ENCODE data around the gene ZNF500.

The ZNF500 gene

GRCh38 chr16:4718466-4718865, 48.5 kb downstream of the ZNF500 start:
- peak overlapping the region; percentile 63 for H3K27ac ChIP-seq (ENCODE audit: low read depth, low read length)
- no peak overlapping the region for H3K9ac ChIP-seq (ENCODE audit: low read depth, low read length)
- H3K4me3 ChIP-seq (ENCODE audit: low read depth, low read length), result no peak overlapping the region

DNA sequence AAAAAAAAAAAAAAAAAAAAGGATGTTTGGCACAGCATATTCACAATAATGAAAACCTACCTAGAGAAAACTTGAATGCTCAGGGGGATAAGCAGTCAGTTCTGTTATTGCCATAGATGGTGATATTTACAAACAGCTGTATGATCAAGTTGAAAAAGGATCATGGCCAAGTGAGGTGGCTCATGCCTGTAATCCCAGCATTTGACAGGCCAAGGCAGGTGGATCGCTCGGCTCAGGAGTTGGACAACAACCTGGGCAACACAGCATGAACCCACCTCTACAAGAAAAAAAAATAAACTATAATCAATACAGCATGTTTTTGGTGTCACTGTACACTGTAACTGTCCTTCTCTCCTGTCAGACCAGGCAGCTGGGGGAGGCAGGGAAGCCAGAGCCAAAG, 52.0 kb downstream of the ZNF500 start:
- H3K36me3 ChIP-seq (ENCODE audit: control insufficient read depth, insufficient read depth, low read length), result peaks cover 42% of the 10 kb centered on the region

More at GRCh38 chr16:4718466-4718865, 48.5 kb downstream of the ZNF500 start:
- Histone ChIP-seq H3K9me3 (ENCODE audit: control insufficient read depth, insufficient read depth, low read length) (no peaks in the 10 kb centered on the region), H3K4me1 (ENCODE audit: control insufficient read depth, insufficient read depth, low read length) (peaks cover 20% of the 10 kb centered on the region), H3K27me3 (ENCODE audit: control insufficient read depth, insufficient read depth, low read length) (no peaks in the 10 kb centered on the region), H3K36me3 (ENCODE audit: control insufficient read depth, insufficient read depth, low read length) (peaks cover 28% of the 10 kb centered on the region)

DNA sequence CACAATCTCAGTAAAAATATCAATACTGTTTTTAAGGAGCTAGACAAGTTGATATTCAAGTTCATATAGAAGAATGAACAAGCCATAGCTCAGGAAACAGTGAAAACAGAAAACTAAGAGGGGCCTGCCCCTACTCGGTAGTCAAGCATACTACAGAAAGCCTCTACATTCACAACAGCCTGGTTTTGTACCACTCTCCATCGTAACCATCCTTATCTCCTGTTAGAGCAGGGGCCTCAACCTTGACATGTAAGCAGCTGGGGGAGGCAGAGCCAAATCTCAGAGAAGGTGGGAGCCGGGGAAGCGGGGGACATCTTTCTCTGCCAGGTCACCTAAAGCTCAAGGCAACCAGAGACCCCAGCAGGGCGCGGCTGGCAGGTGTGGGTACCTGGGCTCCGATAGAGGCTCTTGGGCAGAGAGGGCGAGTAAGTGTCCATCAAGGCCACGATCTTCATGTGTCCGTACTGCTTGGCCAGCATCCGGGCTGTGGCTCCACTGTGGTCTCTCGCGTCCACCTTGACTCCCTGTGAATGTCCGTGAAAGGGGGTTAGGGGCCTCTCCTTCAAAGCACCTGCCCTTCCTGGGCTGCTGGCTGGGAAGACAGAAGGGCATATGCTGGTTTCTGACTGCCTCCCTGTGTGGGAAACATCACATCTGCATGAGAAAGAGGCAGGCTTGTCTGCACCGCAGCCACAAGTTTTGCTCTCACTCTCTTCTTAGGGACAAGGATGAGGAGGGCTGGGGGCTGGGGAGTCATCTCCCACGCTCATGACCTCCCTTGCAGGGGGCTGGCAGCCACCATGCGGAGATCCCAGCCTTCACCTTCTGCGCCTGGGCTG, 53.1 kb downstream of the ZNF500 start:
- Histone ChIP-seq H3K9ac (ENCODE audit: low read depth, low read length) (no peak overlapping the region), H3K27ac (ENCODE audit: low read depth, low read length) (peak overlapping the region; percentile 76), H3K27me3 (ENCODE audit: control insufficient read depth, insufficient read depth, low read length) (no peaks in the 10 kb centered on the region), H3K36me3 (ENCODE audit: control insufficient read depth, insufficient read depth, low read length) (peaks cover 49% of the 10 kb centered on the region), H3K4me1 (ENCODE audit: control insufficient read depth, insufficient read depth, low read length) (peaks cover 20% of the 10 kb centered on the region), H3K9me3 (ENCODE audit: control insufficient read depth, insufficient read depth, low read length) (no peaks in the 10 kb centered on the region), H3K4me3 (ENCODE audit: low read depth, low read length) (no peak overlapping the region; the same call in 1 of the 2 replicates)

More for the DNA sequence above, 52.0 kb downstream of the ZNF500 start:
- Histone ChIP-seq H3K9ac (ENCODE audit: low read depth, low read length) (no peak overlapping the region), H3K27ac (ENCODE audit: low read depth, low read length) (no peak overlapping the region), H3K4me1 (ENCODE audit: control insufficient read depth, insufficient read depth, low read length) (peaks cover 22% of the 10 kb centered on the region), H3K4me3 (ENCODE audit: low read depth, low read length) (no peak overlapping the region), H3K27me3 (ENCODE audit: control insufficient read depth, insufficient read depth, low read length) (no peaks in the 10 kb centered on the region), H3K9me3 (ENCODE audit: control insufficient read depth, insufficient read depth, low read length) (no peaks in the 10 kb centered on the region)

- no peak overlapping the region for H3K4me3 ChIP-seq (ENCODE audit: low read depth, low read length)
- peaks cover 73% of the 10 kb centered on the region for H3K36me3 ChIP-seq (ENCODE audit: control insufficient read depth, insufficient read depth, low read length)
- peaks cover 12% of the 10 kb centered on the region for H3K4me1 ChIP-seq (ENCODE audit: control insufficient read depth, insufficient read depth, low read length)
- no peaks in the 10 kb centered on the region for H3K9me3 ChIP-seq (ENCODE audit: control insufficient read depth, insufficient read depth, low read length)
- H3K27me3 ChIP-seq (ENCODE audit: control insufficient read depth, insufficient read depth, low read length), result no peaks in the 10 kb centered on the region
- H3K27ac ChIP-seq (ENCODE audit: low read depth, low read length), result no peak overlapping the region
- no peak overlapping the region for H3K9ac ChIP-seq (ENCODE audit: low read depth, low read length)
Observed at GRCh38 chr16:4709481-4709880, 57.5 kb downstream of the ZNF500 start.

- Histone ChIP-seq H3K36me3 (ENCODE audit: control insufficient read depth, insufficient read depth, low read length) (peaks cover 68% of the 10 kb centered on the region), H3K4me3 (ENCODE audit: low read depth, low read length) (no peak overlapping the region), H3K27me3 (ENCODE audit: control insufficient read depth, insufficient read depth, low read length) (no peaks in the 10 kb centered on the region), H3K9ac (ENCODE audit: low read depth, low read length) (no peak overlapping the region), H3K9me3 (ENCODE audit: control insufficient read depth, insufficient read depth, low read length) (no peaks in the 10 kb centered on the region), H3K27ac (ENCODE audit: low read depth, low read length) (no peak overlapping the region), H3K4me1 (ENCODE audit: control insufficient read depth, insufficient read depth, low read length) (no peaks in the 10 kb centered on the region)
Observed at GRCh38 chr16:4706871-4707270, 60.1 kb downstream of the ZNF500 start.

- Histone ChIP-seq H3K36me3 (ENCODE audit: control insufficient read depth, insufficient read depth, low read length) (peaks cover 76% of the 10 kb centered on the region), H3K27me3 (ENCODE audit: control insufficient read depth, insufficient read depth, low read length) (no peaks in the 10 kb centered on the region), H3K27ac (ENCODE audit: low read depth, low read length) (no peak overlapping the region)
Observed at GRCh38 chr16:4704913-4705312, 62.0 kb downstream of the ZNF500 start.

DNA sequence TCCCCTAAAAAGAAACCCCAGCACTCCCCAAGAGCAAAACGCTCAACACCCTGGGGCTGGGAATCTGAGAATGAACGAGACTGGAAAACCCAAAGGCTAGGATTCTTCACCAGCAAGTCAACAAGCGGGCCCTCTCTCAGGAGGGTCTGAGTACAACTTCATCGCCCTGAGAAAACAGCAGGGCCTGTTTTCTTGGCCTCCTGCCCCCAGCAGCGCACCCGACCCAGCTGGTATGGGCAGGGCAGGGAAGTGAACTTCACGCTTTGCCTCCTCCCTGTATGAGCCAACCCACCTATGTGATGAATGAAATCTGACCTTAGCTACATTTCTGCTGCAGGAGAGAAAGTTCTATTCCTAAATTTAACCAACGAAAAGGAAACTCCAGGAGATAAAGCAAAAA, 62.5 kb downstream of the ZNF500 start:
- Histone ChIP-seq H3K4me3 (ENCODE audit: low read depth, low read length) (no peak overlapping the region), H3K36me3 (ENCODE audit: control insufficient read depth, insufficient read depth, low read length) (peaks cover 76% of the 10 kb centered on the region), H3K9ac (ENCODE audit: low read depth, low read length) (no peak overlapping the region), H3K4me1 (ENCODE audit: control insufficient read depth, insufficient read depth, low read length) (no peaks in the 10 kb centered on the region), H3K9me3 (ENCODE audit: control insufficient read depth, insufficient read depth, low read length) (no peaks in the 10 kb centered on the region), H3K27ac (ENCODE audit: low read depth, low read length) (no peak overlapping the region), H3K27me3 (ENCODE audit: control insufficient read depth, insufficient read depth, low read length) (no peaks in the 10 kb centered on the region)

More at GRCh38 chr16:4704913-4705312, 62.0 kb downstream of the ZNF500 start:
- H3K4me1 ChIP-seq (ENCODE audit: control insufficient read depth, insufficient read depth, low read length), result no peaks in the 10 kb centered on the region
- no peak overlapping the region for H3K9ac ChIP-seq (ENCODE audit: low read depth, low read length)
- no peaks in the 10 kb centered on the region for H3K9me3 ChIP-seq (ENCODE audit: control insufficient read depth, insufficient read depth, low read length)
- no peak overlapping the region for H3K4me3 ChIP-seq (ENCODE audit: low read depth, low read length)

GRCh38 chr16:4703906-4704305, 63.1 kb downstream of the ZNF500 start:
- no peaks in the 10 kb centered on the region for H3K27me3 ChIP-seq (ENCODE audit: control insufficient read depth, insufficient read depth, low read length)
- H3K36me3 ChIP-seq (ENCODE audit: control insufficient read depth, insufficient read depth, low read length), result peaks cover 81% of the 10 kb centered on the region
- H3K4me3 ChIP-seq (ENCODE audit: low read depth, low read length), result no peak overlapping the region
- H3K9me3 ChIP-seq (ENCODE audit: control insufficient read depth, insufficient read depth, low read length), result no peaks in the 10 kb centered on the region
- no peaks in the 10 kb centered on the region for H3K4me1 ChIP-seq (ENCODE audit: control insufficient read depth, insufficient read depth, low read length)
- no peak overlapping the region for H3K9ac ChIP-seq (ENCODE audit: low read depth, low read length)
- H3K27ac ChIP-seq (ENCODE audit: low read depth, low read length), result no peak overlapping the region

- H3K4me1 ChIP-seq (ENCODE audit: control insufficient read depth, insufficient read depth, low read length), result no peaks in the 10 kb centered on the region
- H3K9ac ChIP-seq (ENCODE audit: low read depth, low read length), result no peak overlapping the region
- H3K4me3 ChIP-seq (ENCODE audit: low read depth, low read length), result no peak overlapping the region
- no peak overlapping the region for H3K27ac ChIP-seq (ENCODE audit: low read depth, low read length)
- peaks cover 89% of the 10 kb centered on the region for H3K36me3 ChIP-seq (ENCODE audit: control insufficient read depth, insufficient read depth, low read length)
- H3K27me3 ChIP-seq (ENCODE audit: control insufficient read depth, insufficient read depth, low read length), result no peaks in the 10 kb centered on the region
- H3K9me3 ChIP-seq (ENCODE audit: control insufficient read depth, insufficient read depth, low read length), result no peaks in the 10 kb centered on the region
Observed at GRCh38 chr16:4702466-4702808, 64.5 kb downstream of the ZNF500 start.

DNA sequence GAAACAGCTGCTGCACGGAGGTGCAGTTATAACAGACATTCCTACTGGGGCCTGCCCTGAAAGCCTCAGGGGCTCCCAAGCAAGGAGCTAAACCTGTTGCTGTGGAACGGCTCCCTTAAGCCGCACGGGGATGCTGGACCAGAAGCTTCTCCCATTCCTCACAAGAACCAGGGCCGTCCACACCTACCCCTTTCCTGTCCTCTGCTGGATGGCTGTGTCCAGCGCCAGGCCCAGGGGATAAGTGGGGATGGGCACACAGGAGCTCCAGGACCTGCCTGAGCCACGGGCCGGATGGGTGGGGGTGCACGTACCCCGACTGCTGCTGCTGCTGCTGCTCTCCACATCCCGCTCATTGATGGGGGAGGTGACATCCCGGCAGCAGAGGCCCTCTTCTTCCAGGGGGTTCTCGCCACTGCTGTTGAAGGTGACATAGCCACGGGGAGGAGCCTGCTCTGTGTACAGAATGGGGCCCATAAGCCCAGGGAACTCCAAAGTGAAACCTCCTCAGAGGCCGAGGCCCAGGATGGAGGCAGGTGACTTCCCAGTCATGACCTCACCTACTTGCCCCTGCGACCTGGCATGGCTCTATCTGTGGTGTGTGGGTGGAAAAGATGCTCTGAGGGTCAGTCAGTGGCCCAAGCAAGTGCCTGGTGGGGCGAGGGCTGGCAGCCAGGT, 65.0 kb downstream of the ZNF500 start:
- Histone ChIP-seq H3K9ac (ENCODE audit: low read depth, low read length) (no peak overlapping the region), H3K4me3 (ENCODE audit: low read depth, low read length) (no peak overlapping the region), H3K27me3 (ENCODE audit: control insufficient read depth, insufficient read depth, low read length) (no peaks in the 10 kb centered on the region), H3K36me3 (ENCODE audit: control insufficient read depth, insufficient read depth, low read length) (peaks cover 89% of the 10 kb centered on the region), H3K9me3 (ENCODE audit: control insufficient read depth, insufficient read depth, low read length) (no peaks in the 10 kb centered on the region), H3K27ac (ENCODE audit: low read depth, low read length) (no peak overlapping the region), H3K4me1 (ENCODE audit: control insufficient read depth, insufficient read depth, low read length) (no peaks in the 10 kb centered on the region)

DNA sequence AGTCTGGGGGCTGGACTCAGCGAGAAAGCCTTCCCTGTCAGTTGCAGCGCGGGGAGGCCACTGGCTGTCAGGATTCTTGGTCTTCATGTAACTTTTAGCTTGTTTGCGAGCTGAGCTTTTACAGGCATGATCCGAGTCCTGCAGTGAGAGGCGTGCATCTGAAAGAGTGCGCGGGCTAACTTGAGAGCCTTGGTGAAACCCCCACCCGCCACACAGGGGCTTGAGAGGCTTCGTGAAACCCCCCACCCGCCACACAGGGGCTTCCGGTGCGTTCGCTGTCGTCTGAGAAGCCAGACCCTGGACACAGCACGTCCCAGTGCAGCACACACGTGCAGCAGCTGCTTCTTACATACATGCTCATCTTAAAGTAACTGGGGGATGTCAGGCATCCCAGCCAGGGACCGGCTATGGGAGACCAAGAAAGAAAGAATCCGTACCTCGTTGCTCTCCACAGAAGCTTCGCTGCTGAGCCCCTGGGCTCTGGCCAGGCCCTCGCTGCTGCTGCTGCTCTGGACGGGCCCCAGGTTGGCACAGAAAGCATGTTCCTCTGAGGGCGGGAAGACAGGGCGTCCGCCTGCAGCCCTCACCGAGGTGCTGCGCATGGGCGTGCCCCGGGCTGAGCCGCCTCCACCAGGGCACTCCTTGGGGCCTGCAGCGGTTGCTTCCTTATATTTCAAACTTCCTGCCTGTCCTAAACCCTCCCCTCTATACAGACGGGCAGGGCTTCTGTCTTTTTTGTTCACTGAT, 65.8 kb downstream of the ZNF500 start:
- Histone ChIP-seq H3K4me3 (ENCODE audit: low read depth, low read length) (no peak overlapping the region), H3K9ac (ENCODE audit: low read depth, low read length) (no peak overlapping the region), H3K4me1 (ENCODE audit: control insufficient read depth, insufficient read depth, low read length) (no peaks in the 10 kb centered on the region), H3K36me3 (ENCODE audit: control insufficient read depth, insufficient read depth, low read length) (peaks cover 89% of the 10 kb centered on the region), H3K9me3 (ENCODE audit: control insufficient read depth, insufficient read depth, low read length) (no peaks in the 10 kb centered on the region), H3K27me3 (ENCODE audit: control insufficient read depth, insufficient read depth, low read length) (no peaks in the 10 kb centered on the region), H3K27ac (ENCODE audit: low read depth, low read length) (no peak overlapping the region)

Data from HUES48 (cell line).